ENCODE results near the gene FUS. TPM values are rescaled to one million over a fixed set of nuclear protein-coding genes. Genes with fewer than 3 reads are reported as not detected.
A peak's percentile ranks its signal among the peaks of the same experiment; 100 is the strongest.

Gene FUS
- polyA plus RNA-seq, 1 donor, result 351 TPM

DNA sequence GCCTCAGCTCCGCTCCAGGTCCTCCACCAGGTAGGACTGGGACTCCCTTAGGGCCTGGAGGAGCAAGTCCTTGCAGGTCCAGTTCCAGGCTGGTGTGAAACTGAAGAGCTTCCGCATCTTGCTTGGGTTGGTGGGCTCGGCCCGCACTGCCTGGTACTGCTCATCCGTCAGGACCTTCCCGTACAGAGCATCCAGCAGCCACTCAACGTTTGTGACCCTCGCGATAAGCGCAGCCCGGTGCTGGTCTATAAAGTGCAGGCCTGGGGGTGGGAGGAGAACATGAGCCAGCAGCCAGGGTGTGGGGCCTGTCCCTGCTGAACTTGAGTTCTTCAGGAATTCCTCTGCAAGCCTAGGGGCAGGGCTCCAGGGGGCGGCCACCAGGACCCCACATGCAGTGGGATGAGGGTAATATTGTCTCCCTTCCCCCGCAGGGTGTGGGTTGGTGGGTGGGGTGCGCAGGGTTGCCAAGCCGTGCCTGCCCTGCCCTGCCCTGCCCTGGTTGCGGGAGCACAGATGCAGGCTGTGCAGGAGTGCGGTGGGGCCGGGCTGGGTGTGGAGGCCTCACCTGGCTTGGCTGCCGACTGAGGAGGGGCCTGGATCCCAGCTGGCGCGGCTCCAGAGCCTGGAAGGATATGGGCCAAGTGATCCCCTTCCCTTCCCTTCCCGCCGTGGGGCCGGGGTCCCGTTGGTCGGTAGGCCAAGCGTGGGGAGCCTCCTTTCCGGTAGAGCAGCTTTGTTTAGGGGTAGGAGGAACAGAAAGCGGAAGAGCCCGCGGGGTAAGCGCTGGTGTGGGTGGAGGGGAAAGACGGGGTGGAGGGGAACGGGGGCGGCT is 21.9 kb downstream of the FUS start:
- no peak for DNase-seq (ENCODE audit: low read depth)

DNA sequence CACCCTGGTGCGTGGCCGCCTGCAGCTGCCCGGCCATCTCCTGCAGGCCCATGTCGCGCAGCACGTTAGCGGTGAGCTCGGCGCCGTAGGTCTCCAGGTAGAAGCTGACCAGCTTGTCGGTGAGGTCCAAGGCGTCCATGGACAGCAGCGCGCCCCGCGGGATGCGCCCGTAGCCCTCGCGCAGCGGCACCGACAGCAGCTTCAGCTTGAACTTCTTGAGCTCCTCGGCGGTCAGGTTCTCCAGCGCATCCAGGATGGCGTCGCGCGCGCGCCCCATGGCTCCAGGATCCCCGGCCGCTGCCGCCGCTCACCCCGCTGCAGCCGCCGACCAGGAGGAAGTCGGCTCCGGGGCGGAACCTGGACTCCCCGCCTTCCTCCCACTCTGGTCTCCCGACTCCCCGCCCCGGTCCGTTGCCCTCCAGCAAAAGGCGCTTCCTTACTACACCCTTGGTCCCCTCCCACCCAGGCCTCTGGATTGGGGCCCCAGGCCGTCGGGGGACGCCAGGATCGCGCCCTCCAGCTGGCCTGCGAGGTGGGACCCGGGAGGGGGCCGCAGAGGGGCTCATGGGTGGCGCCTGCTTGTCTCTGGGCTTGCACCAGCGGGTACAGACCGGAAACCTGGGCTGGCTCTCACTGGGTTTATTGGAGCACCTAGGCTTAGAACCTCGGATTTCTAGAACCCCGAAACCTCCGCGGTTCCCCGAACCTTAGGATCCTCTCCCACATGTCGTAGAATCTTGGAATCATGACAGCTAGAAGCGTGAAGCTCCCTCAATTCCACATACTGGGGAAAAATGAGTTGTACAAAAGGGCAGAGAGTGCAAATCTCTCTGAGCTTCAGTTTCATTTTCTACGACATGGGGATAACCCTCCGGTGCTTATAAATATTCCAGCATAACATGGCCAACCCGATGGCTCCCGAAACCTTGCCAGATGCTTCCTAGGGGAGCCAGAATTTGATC is 22.8 kb downstream of the FUS start, which contains the start of gene PYCARD:
PYCARD (minus strand) TSS at position 347 of the 962 bp plus-strand sequence; CDS start at position 277, 70 bp downstream.
- DNase-seq (ENCODE audit: low read depth), result no peak

- no peak for DNase-seq (ENCODE audit: low read depth)
Observed at GRCh38 chr16:31204871-31205666, 25.1 kb downstream of the FUS start.

- no peak for DNase-seq (ENCODE audit: low read depth)
Observed at GRCh38 chr16:31206776-31207175, 26.8 kb downstream of the FUS start.

GRCh38 chr16:31213342-31213741 is 33.4 kb downstream of the FUS start:
- no peak for DNase-seq (ENCODE audit: low read depth)

DNA sequence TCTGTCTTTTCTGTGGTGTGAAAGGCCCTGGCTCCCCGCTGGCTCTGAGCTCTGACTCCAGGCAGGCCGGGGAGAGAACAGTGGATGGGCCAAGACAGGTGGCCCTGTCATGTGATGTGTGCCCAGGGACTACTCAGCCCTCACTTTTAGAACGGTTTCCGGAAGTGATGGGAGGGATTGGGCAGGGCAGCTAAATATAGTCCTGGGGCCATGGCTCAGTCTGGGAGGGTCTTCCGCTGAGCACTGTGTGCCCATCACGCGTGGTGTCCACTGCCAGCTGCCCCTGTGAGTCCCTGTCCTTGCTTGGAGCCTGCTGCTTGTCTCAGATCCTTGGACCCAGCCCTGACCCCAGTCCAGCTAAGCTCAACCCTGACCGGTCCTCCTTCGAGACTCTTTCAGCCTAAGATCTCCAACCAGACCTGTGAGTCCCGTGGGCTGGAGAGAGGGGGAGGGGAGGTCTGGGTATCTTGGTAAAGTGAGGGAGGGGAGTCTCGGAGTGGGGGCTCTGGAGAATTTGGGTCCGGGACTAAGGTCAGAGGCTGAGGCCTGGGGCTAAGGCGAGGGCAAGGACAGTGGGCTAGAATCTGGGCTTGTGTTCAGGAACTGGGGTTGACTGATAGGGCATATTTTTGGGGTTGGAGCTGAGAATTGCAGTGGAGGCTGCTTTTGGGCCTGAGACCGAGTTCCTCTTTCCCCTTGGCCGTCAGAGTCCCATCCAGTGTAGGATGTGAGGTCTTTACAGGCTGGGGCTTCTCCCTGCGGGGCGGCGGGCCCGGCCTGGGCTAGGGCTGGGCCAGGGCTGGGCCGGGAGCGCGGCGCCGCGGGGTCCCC is 34.2 kb downstream of the FUS start, which contains the start of gene TRIM72:
TRIM72 (plus strand) TSS at position 243 of the 831 bp plus-strand sequence. CDS start 620 bp downstream, outside the sequence.
- peak; percentile 26 for DNase-seq (ENCODE audit: low read depth)

GRCh38 chr16:31214708-31215286 is 34.9 kb downstream of the FUS start:
- DNase-seq (ENCODE audit: low read depth), result no peak

GRCh38 chr16:31215287-31216162 is 35.6 kb downstream of the FUS start:
- DNase-seq (ENCODE audit: low read depth), result no peak

DNA sequence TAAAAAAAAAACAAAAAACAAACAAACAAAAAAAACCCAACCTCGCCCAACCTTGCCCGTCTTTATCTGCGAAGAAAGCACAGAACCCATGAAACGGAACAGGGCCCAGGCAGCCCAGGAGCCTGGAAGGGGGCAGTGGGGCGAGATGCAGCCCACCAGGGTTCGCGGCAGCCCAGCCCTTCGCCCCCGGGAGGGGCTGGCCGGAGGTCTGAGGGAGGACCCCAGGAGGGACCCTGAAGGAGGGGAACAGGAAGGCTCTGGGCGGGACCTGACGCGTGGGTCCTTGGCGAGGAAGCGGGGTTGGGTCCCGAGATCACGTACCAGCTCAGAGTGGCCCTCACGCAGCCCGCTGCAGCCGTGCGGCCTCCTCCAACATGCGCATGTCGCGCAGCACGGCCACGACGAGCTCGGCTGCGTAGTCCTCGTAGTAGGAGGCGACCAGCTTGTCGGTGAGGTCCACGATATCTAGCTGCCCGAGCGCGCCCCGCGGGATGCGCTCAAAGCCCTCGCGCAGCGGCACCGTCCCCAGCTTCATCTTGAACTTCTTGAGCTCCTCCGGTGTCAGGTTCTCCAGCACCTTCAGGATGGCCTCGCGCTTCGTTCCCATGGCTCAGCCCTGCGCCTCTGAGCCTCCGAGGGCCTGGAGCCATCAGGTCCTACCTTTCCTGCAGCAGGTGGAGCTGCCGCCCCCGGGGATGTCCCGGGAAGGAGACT is 36.6 kb downstream of the FUS start, which contains the start of gene PYDC1:
PYDC1 (minus strand) TSS at position 714 of the 714 bp plus-strand sequence; CDS start at position 607, 107 bp downstream.
- no peak for DNase-seq (ENCODE audit: low read depth)

- no peak for DNase-seq (ENCODE audit: low read depth)
Observed at GRCh38 chr16:31217136-31217530, 37.2 kb downstream of the FUS start.

DNA sequence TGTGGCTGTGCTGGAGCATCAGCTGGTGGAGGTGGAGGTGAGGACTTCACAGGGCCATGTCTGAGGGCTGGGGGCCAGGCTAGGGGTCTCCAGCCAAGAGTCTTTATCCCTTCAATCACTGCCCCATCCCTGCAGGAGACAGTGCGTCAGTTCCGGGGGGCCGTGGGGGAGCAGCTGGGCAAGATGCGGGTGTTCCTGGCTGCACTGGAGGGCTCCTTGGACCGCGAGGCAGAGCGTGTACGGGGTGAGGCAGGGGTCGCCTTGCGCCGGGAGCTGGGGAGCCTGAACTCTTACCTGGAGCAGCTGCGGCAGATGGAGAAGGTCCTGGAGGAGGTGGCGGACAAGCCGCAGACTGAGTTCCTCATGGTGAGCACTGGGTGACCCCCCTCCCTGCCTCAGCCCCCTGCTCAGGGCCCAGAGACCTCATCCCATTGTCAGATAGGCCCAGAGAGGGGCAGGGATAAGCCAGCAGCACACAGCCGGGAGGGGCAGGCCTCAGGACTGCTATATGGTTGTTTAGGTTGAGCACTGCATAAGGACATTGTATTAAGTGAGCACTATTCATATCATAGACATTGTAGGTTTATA is 39.3 kb downstream of the FUS start:
- DNase-seq (ENCODE audit: low read depth), result no peak

DNA sequence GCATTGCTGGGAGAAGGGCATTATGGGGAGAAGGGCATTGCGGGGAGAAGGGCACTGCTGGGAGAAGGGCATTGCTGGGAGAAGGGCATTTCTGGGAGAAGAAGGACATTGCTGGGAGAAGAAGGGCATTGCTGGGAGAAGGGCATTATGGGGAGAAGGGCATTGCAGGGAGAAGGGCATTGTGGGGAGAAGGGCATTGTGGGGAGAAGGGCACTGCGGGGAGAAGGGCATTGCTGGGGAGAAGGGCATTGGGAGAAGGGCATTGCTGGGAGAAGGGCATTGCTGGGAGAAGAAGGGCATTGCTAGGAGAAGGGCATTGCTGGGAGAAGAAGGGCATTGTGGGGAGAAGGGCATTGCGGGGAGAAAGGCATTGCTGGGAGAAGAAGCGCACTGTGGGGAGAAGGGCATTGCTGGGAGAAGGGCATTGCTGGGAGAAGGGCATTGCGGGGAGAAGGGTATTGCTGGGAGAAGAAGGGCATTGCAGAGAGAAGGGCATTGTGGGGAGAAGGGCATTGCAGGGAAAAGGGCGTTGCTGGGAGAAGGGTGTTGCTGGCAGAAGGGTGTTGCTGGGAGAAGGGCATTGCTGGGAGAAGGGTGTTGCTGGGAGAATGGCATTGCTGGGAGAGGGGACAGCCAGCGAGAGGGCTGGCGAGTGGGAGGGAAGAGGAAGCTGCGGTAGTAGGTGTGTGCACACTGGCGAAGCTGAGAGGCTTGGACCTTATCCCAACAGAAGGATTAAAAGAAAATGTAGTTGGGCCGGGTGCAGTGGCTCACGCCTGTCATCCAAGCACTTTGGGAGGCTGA is 41.6 kb downstream of the FUS start:
- DNase-seq (ENCODE audit: low read depth), result no peak

DNA sequence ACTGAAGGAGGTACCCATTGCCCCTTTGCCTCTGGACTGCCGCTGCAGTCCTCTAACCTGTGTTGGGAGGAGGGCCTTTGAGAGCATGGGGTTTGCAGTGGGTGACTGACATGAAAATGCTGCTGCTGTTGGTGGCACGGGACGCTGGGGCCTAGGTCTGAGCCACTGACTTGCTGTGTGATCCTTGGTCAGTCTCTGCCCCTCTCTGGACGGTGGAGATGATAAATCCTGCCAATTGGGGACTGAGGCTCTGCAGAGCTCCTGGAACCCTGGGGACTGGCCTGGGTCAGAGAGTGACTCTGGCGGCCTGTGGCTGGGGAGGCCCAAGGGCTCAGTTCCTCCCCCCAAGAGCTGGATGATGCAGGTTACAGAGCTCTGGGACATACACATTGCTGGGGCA is 43.1 kb downstream of the FUS start:
- no peak for DNase-seq (ENCODE audit: low read depth)

DNA sequence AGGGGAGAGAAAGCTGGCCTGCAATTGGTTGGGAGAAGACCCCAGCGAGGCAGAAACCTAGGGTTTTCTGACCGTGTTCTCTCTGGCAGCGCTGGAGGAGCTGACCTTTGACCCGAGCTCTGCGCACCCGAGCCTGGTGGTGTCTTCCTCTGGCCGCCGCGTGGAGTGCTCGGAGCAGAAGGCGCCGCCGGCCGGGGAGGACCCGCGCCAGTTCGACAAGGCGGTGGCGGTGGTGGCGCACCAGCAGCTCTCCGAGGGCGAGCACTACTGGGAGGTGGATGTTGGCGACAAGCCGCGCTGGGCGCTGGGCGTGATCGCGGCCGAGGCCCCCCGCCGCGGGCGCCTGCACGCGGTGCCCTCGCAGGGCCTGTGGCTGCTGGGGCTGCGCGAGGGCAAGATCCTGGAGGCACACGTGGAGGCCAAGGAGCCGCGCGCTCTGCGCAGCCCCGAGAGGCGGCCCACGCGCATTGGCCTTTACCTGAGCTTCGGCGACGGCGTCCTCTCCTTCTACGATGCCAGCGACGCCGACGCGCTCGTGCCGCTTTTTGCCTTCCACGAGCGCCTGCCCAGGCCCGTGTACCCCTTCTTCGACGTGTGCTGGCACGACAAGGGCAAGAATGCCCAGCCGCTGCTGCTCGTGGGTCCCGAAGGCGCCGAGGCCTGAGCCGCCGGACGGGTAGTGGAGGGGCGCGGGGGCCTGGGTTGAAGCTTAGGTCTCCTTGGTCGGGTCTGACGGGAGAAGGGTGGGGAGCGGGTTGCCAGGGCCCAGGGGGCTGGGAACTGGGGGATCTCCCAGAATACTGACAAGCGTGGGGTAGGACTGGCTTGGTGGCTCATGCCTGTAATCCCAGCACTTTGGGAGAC is 44.4 kb downstream of the FUS start:
- DNase-seq (ENCODE audit: low read depth), result no peak

GRCh38 chr16:31225193-31225592 is 45.3 kb downstream of the FUS start:
- DNase-seq (ENCODE audit: low read depth), result no peak

DNA sequence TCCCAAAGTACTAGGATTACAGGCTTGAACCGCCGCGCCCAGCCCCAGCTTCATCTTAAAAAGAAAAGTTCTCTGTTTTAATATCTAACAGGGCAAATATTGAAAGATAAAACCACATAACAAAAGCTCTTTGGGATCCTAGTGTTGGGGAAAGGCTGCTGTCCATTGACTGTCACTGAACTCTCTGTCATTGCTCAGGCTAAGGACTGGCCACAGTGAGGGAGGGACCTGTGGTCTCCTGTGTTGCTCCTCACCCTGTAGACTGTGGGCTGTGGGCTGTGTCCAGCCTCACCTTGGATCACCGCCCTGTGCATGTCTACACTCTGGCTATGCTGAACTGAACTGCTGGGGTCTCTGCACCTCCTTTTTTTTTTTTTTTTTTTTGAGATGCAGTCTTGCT is 48.3 kb downstream of the FUS start:
- DNase-seq (ENCODE audit: low read depth), result no peak

All from forelimb muscle (tissue), 1 donor.